ENCODE measurements around the gene HACL1.
A peak's percentile ranks its signal among the peaks of the same experiment; 100 is the strongest.
"Not testable (repeated sequence)": the region's sequence is repeated elsewhere in the genome, so short reads cannot be mapped to it uniquely, and the experiment has no call there.

The HACL1 gene

DNA sequence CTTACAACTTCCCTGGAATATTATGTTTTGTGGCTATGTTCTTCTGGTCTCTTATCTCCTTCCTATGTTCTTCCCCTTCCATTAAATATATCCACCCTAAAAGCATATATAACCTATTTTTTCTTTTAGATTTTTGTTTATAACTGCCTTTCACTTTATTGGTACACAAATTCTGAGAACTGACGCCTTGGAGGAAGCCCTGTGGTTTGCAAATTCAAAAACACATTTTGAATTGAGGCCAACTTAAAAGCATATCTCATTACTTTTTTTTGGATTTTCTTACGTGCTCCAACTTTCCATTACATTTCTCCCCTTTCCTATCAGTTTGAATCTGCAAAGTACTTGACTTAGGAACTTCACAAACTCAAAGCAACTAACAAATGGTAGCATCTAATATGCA lies 64.5 kb downstream of the HACL1 start:
- FAIRE-seq: no peak
- TF ChIP-seq TAF1 (IDR thresholded peaks at IDR 0.05; ENCODE audit: low read depth, low read length): no peak
- no peak for TF ChIP-seq SPI1 (IDR thresholded peaks at IDR 0.05; ENCODE audit: low read depth, low read length)
- TF ChIP-seq POLR2AphosphoS5 (IDR thresholded peaks at IDR 0.05; ENCODE audit: low read depth, low read length): no peak
- TF ChIP-seq POU2F2 (IDR thresholded peaks at IDR 0.05; ENCODE audit: low read depth, low read length): no peak
- no peak for TF ChIP-seq PAX5 (IDR thresholded peaks at IDR 0.05; ENCODE audit: insufficient read depth, low read length, severe bottlenecking)
- TF ChIP-seq POLR2A (IDR thresholded peaks at IDR 0.05; ENCODE audit: low read depth, low read length): no peak
- no peak for DNase-seq (ENCODE audit: insufficient read length, low spot score)

DNA sequence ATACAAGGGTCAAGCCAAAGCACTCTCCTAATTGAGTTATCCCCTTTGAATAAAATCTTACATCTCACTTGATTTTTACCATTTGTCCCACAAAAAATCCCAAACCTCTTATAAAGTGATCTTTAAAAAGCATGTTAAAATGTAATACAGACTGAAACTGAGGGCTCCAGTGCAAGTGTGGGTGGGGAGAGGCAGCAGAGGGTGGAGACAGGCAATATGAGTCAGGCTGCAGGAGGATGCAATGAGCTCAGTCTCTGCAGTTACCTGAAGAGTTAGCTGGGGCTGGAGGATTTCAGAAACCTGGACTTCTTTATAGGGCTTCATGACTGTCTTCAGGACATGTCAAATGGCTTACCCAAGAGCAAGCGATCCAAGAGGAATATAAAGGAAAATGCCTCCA lies 65.6 kb downstream of the HACL1 start:
- no peak for DNase-seq (ENCODE audit: insufficient read length, low spot score)
- TF ChIP-seq TAF1 (IDR thresholded peaks at IDR 0.05; ENCODE audit: low read depth, low read length) (no peak), POLR2A (IDR thresholded peaks at IDR 0.05; ENCODE audit: low read depth, low read length) (no peak)
- FAIRE-seq: peak; percentile 38

DNA sequence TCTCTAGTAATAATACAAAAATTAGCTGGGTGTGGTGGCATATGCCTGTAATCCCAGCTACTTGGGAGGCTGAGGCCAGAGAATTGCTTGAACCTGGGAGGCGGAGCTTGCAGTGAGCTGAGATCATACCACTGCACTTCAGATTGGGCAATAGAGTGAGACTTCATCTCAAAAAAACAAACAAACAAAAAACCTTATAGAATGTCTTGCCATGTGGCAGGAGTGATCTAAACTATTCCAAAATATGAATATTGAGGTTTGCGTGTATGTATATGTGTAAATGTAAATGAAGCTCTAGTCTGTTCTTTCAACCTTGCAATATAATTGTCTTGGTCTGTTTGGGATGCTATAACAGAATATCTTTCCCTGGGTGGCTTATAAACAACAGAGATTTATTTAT lies 68.8 kb downstream of the HACL1 start:
- not testable (repeated sequence) for DNase-seq (ENCODE audit: insufficient read length, low spot score); FAIRE-seq

DNA sequence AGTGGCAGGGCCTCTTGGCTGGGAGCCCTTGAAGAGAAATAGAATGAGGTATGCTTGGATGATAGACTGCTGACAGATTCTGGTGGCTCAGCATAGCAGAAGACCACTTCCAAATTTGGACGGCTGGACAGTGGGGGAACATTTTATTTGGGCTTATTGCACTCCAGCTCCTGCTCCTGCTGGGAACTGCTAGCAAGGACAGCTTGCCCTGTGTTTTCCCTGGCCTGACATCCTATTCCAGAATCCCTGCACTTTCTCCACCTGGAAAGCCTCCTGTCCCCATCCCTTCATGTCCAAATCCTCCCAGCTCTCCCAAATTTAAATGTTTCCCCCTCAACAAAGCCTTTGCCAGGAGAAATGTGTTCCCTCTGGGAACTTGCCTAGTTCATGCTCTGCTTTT lies 70.0 kb downstream of the HACL1 start:
- TF ChIP-seq POU2F2 (IDR thresholded peaks at IDR 0.05; ENCODE audit: low read depth, low read length): no peak
- no peak for TF ChIP-seq SPI1 (IDR thresholded peaks at IDR 0.05; ENCODE audit: low read depth, low read length)
- TF ChIP-seq PAX5 (IDR thresholded peaks at IDR 0.05; ENCODE audit: insufficient read depth, low read length, severe bottlenecking): no peak
- no peak for TF ChIP-seq POLR2AphosphoS5 (IDR thresholded peaks at IDR 0.05; ENCODE audit: low read depth, low read length)
- TF ChIP-seq POLR2A (IDR thresholded peaks at IDR 0.05; ENCODE audit: low read depth, low read length): no peak
- no peak for TF ChIP-seq TAF1 (IDR thresholded peaks at IDR 0.05; ENCODE audit: low read depth, low read length)
- FAIRE-seq: no peak
- DNase-seq (ENCODE audit: insufficient read length, low spot score): no peak

DNA sequence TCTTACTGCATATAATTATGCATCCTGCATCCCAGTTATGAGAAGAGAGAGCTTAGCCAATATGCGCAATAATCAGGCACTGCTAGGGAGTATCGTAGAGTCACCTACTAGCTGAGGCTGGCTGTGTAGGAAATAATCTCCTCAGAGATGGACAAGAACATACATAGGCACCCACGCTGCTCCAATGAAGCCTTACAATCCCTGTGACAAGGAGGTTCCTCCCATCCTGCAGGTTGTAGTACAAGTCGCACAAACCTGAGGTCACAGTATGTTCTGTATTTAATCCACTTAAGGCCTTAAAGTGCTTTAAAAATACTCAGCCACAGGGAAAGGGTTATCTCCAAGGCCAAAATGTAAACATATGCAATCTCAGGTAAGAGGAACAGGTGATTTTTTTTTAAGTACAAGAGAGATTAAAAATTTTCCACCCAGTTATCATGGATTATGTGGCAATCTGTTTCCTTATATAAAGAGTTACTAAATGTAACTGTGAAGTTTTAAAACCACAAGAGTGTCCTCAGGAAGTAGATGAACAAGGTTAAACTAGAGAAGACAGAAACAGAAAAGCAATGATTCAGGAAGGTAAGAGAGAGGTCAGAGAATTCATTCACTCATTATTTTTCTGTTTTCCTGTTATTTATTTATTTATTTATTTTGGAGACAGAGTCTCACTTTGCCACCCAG lies 72.4 kb downstream of the HACL1 start:
- TF ChIP-seq POLR2A (IDR thresholded peaks at IDR 0.05; ENCODE audit: low read depth, low read length) (no peak), POU2F2 (IDR thresholded peaks at IDR 0.05; ENCODE audit: low read depth, low read length) (no peak), POLR2AphosphoS5 (IDR thresholded peaks at IDR 0.05; ENCODE audit: low read depth, low read length) (no peak), PAX5 (IDR thresholded peaks at IDR 0.05; ENCODE audit: insufficient read depth, low read length, severe bottlenecking) (no peak), TAF1 (IDR thresholded peaks at IDR 0.05; ENCODE audit: low read depth, low read length) (no peak), SPI1 (IDR thresholded peaks at IDR 0.05; ENCODE audit: low read depth, low read length) (no peak)
- DNase-seq (ENCODE audit: insufficient read length, low spot score): no peak
- no peak for FAIRE-seq

DNA sequence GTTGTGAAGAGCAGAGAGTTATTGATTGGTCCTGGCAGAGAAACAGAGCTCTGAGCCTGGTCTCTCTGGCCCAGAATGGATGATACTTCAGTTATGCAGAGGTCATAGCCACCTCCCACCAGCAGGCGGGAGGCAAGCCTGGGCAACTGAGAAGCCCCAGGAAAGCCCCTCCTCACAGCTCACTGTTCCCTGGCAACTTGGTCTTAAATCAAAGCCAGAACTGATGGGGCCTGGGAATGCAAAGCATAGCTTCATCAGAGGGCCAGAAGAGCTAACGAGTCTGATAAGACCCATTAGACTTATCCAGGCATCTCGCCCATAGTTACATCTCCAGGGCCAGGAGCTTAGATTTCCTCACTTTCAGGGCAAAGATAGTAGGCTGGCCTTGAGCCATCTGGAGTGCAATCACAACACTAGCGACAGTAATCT lies 74.3 kb downstream of the HACL1 start:
- no peak for DNase-seq (ENCODE audit: insufficient read length, low spot score)
- no peak for FAIRE-seq
- TF ChIP-seq TAF1 (IDR thresholded peaks at IDR 0.05; ENCODE audit: low read depth, low read length): no peak

DNA sequence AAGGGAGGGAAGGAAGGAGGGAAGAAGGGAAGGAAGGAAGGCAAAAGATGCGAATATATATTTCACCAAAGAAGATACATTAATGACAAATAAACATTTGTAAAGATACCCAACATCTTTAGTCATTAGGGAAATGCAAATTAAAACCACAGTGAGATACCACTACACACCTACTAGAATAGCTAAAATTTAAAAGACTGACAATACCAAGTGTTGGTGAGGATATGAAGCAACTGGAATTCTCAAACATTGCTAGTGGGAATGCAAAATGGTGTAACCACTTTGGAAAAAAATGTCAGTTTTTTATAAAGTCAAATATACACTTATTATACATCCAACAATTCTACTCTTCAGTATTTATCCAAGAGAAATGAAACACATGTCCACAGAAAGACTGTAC lies 75.6 kb downstream of the HACL1 start:
- TF ChIP-seq POU2F2 (IDR thresholded peaks at IDR 0.05; ENCODE audit: low read depth, low read length): no peak
- no peak for TF ChIP-seq PAX5 (IDR thresholded peaks at IDR 0.05; ENCODE audit: insufficient read depth, low read length, severe bottlenecking)
- TF ChIP-seq TAF1 (IDR thresholded peaks at IDR 0.05; ENCODE audit: low read depth, low read length): no peak
- no peak for TF ChIP-seq SPI1 (IDR thresholded peaks at IDR 0.05; ENCODE audit: low read depth, low read length)
- no peak for DNase-seq (ENCODE audit: insufficient read length, low spot score)
- FAIRE-seq: no peak

DNA sequence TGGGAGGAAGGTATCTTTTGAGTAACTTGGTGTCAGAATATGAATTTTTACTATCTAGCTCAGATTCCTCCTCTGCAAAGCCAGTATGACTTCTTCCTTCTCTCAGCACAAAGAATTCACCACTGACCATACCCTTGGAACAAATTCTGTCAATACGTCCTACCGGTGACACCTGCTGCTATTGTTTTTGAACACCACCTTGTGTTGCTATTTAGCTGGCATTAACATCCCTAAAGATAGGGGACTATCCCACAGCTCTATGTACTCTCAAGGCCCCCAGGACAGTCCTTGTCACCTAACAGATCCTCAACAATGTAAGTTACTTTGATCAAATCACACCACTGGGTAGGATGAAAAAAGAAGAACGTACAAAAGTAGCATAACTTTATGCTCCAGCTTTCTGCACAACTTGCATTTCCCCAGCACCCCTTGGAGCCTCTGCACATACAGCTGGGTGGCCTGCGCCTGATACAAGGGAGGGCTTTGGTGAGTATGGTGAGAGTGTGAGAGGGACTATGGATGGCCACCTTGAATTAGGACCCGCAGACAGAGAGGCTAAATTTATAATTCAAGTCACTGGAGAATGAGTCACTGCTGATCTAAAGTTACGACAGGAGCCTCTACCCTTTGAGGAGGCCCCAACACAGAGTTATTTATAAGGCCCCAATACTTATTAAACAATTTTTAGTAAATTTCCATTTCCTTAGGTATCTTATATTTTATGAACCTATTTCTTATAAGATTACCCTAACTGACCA lies 77.5 kb downstream of the HACL1 start:
- DNase-seq (ENCODE audit: insufficient read length, low spot score): no peak
- TF ChIP-seq PAX5 (IDR thresholded peaks at IDR 0.05; ENCODE audit: insufficient read depth, low read length, severe bottlenecking): no peak
- no peak for TF ChIP-seq SPI1 (IDR thresholded peaks at IDR 0.05; ENCODE audit: low read depth, low read length)
- no peak for TF ChIP-seq POU2F2 (IDR thresholded peaks at IDR 0.05; ENCODE audit: low read depth, low read length)
- TF ChIP-seq POLR2AphosphoS5 (IDR thresholded peaks at IDR 0.05; ENCODE audit: low read depth, low read length): no peak
- TF ChIP-seq POLR2A (IDR thresholded peaks at IDR 0.05; ENCODE audit: low read depth, low read length): no peak
- no peak for TF ChIP-seq TAF1 (IDR thresholded peaks at IDR 0.05; ENCODE audit: low read depth, low read length)
- FAIRE-seq: no peak

DNA sequence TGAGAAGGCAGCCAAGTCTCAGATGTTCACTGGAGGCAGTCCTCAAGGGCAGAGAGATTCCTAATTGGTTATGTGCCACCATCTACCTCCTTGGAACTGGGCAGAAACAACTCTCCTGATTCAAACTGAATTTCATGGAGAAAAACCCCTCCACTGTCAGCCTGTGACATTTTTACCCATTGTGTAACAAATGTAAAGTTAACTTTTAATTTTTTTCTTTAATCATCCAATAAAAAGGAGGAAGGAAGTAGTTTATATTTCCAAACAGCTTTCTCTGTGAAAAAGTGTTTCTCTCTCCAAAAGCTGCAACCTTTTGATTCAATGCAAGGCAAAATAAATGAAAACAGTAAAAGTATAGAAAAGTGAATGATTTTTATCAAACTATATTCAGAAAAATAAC lies 79.4 kb downstream of the HACL1 start:
- no peak for FAIRE-seq
- TF ChIP-seq SPI1 (IDR thresholded peaks at IDR 0.05; ENCODE audit: low read depth, low read length) (no peak), PAX5 (IDR thresholded peaks at IDR 0.05; ENCODE audit: insufficient read depth, low read length, severe bottlenecking) (no peak), POLR2A (IDR thresholded peaks at IDR 0.05; ENCODE audit: low read depth, low read length) (no peak), POU2F2 (IDR thresholded peaks at IDR 0.05; ENCODE audit: low read depth, low read length) (no peak), POLR2AphosphoS5 (IDR thresholded peaks at IDR 0.05; ENCODE audit: low read depth, low read length) (no peak), TAF1 (IDR thresholded peaks at IDR 0.05; ENCODE audit: low read depth, low read length) (no peak)
- no peak for DNase-seq (ENCODE audit: insufficient read length, low spot score)

DNA sequence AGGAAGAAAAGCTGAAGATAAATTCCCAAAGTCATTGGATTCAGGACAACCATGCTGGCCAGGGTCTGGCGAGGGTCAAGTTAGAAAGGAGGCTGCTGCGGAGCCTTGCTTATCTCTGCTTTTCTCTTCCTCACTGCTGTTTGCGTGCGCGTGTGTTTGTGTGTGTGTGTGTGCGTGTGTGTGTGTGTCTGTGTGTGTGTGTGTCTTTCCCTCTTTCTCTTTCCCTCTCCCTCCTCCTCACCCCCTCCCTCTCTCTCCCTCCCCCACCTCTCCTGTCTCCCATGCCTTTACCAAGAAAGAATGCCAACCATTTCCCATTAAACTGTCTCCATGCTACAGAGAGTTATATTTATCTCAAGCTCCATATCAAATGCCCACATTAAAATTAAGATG lies 79.8 kb downstream of the HACL1 start, which contains the start of gene COLQ:
Gene COLQ (minus strand): TSS at position 134 of the 393 bp plus-strand sequence. CDS start 81 bp downstream, at position 53.
- TF ChIP-seq SPI1 (IDR thresholded peaks at IDR 0.05; ENCODE audit: low read depth, low read length) (no peak), PAX5 (IDR thresholded peaks at IDR 0.05; ENCODE audit: insufficient read depth, low read length, severe bottlenecking) (no peak), TAF1 (IDR thresholded peaks at IDR 0.05; ENCODE audit: low read depth, low read length) (no peak), POU2F2 (IDR thresholded peaks at IDR 0.05; ENCODE audit: low read depth, low read length) (no peak), POLR2AphosphoS5 (IDR thresholded peaks at IDR 0.05; ENCODE audit: low read depth, low read length) (no peak), POLR2A (IDR thresholded peaks at IDR 0.05; ENCODE audit: low read depth, low read length) (no peak)
- DNase-seq (ENCODE audit: insufficient read length, low spot score): no peak
- FAIRE-seq: no peak

Measured in GM12891 (cell line).